AG09319 (cell line): ENCODE measurements around the gene GAR1.
"Not testable (repeated sequence)": the region's sequence is repeated elsewhere in the genome, so short reads cannot be mapped to it uniquely, and the experiment has no call there.

Experiments used
- DNase-seq: peaks from one replicate; pipeline ENCODE4 v3.0.0-alpha.2; 2010; ENCODE audit warnings: low read depth; ENCODE audit errors: extremely low read depth
- TF ChIP-seq, protein P1 (sequence below): IDR thresholded peaks from 2 replicates; pipeline ENCODE4 v1.5.1; 2011; ENCODE audit warnings: low read depth, mild to moderate bottlenecking, inconsistent platforms, low read length, moderate library complexity

Gene GAR1

DNA sequence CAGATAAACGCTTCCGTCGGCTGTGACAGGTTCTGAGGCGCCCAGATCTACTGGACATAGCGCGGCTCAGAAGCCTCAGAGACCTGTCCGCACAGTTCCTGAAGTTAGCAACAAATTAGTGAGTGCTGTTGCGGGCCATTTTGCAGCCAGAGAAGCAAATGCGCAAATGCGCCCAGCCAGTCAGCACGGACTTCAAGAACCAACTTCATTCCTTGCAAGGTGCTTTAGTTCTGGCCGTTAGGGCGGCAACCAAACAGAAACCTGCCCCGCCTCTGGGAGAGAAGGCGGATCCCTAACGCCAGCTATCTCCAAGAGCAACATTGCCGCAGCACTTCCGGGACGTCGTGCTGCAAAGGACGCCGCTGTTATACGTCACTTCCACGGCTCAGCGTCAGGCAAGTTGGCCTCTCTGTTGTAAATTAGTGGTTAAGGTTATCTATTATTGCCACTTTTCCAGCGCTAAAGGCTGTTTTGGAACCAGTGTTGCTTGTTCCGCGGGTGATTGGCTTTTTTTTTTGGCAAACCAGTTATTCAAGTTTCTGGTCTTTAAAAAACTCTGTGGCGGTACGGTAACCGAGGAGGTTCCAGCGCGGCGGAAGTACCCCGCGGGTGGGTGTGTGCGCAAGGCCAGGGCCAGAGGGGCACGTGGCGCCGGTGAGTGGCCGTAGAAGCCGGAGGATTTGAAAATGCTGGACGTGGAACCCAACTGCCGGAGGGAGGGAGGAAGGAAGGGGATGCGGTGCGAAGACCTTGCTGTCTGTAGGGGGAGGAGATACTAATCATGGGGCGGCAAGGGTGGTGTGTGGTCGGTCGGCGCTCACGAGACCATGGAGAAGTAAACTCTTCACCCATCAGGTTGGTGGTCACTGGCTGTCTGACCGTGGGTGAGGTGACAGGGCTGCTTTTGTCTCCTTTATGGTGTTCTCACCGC lies at the start of gene GAR1:
Gene GAR1 (plus strand): TSS at position 612 of the 931 bp plus-strand sequence. CDS start 403 bp downstream, outside the sequence.
- TF ChIP-seq, protein P1, sequence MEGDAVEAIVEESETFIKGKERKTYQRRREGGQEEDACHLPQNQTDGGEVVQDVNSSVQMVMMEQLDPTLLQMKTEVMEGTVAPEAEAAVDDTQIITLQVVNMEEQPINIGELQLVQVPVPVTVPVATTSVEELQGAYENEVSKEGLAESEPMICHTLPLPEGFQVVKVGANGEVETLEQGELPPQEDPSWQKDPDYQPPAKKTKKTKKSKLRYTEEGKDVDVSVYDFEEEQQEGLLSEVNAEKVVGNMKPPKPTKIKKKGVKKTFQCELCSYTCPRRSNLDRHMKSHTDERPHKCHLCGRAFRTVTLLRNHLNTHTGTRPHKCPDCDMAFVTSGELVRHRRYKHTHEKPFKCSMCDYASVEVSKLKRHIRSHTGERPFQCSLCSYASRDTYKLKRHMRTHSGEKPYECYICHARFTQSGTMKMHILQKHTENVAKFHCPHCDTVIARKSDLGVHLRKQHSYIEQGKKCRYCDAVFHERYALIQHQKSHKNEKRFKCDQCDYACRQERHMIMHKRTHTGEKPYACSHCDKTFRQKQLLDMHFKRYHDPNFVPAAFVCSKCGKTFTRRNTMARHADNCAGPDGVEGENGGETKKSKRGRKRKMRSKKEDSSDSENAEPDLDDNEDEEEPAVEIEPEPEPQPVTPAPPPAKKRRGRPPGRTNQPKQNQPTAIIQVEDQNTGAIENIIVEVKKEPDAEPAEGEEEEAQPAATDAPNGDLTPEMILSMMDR, result no peak
- peak; percentile 61 for DNase-seq

DNA sequence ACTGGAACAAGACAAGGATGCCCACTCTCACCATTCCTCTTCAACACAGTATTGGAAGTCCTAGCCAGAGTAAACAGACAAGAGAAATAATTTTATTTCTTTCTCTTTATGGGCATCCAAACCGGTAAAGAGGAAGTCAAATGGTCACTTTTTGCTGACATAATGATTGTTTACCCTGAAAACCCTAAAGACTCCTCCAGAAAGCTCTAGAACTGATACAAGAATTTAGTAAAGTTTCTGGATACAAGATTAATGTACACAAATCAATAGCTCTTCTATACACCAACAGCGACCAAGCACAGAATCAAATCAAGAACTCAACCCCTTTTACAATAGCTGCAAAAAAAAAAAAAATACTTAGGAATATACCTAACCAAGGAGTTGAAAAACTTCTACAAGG lies 33.5 kb upstream of the GAR1 start:
- DNase-seq, result not testable (repeated sequence)

DNA sequence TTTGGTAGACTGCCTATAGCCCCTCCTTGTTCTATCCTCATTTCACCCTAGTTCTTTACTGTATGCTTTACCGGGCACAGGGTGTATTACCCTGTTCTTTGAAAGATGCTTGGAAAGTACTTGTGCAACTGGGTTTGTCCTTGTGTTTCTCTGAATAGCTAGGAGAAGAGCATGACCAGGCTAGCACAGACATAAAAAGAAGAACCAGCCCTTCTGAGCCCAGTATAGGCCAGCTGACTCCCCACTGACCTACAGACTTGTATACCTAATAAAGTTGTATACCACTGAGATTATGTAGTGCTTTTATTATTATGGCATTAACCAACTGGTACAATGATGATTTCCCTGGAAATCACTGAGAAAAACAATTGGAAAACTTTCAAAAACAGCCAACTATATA lies 28.7 kb upstream of the GAR1 start:
- DNase-seq, result no peak
- TF ChIP-seq, protein P1, result no peak

- TF ChIP-seq, protein P1, result no peak
- no peak for DNase-seq
These were observed 27.8 kb upstream of the GAR1 start for GRCh38 chr4:109787807-109788206.

GRCh38 chr4:109795059-109795458 lies 20.5 kb upstream of the GAR1 start:
- DNase-seq, result no peak
- TF ChIP-seq, protein P1, result no peak

DNA sequence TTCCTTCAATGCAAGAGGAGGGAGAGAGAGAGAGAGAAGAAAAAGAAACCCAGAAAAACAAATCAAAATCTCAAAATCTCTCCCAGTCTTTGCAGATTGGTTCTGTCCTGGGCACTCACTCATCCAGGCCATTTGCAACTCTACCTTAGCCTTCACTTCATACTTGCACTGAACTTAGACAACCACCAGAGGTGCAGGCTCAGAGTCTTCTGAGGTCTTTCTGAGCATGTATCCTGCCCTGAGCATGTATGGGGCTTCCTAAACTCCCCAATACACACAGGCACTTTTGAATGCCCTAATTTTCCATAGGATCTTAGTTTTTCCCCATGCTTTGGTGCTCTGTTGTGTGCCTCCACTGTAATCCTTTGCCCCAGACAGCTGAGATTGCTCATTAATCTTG lies 16.7 kb upstream of the GAR1 start:
- DNase-seq, result no peak
- TF ChIP-seq, protein P1, result no peak

DNA sequence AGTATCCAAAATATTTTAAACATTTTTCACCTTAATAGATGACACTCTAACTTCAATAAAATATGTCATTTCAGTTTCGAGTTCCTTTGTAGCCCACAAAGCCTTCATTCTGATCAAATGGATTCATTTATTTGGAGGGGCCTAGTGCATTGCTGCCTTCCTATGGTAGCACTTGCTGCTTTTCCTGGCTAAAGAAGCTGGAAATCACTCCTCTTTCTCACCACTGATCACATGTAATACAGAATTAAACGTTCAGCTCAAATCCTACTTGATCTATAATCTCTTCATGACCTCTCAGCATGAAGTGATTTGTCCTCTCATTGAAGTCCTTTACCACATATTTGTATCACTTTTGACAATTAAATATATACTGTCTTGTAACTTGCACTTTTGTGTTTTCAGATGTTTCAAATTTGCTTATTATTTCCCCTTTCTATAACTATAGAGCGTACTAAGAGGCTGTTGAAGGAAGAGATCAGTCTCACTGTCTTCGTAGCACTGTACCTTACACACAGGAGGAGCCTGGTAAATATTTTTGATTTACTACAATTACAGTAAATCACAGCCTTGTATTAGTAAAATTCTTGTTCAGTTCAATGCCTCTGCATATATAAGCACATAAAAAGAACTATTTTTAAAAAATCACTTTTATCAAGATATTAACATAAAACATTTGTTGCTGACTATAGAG lies 14.3 kb upstream of the GAR1 start:
- DNase-seq, result no peak
- TF ChIP-seq, protein P1, result no peak
